ENCODE measurements around the gene FLCN.

The FLCN gene

DNA sequence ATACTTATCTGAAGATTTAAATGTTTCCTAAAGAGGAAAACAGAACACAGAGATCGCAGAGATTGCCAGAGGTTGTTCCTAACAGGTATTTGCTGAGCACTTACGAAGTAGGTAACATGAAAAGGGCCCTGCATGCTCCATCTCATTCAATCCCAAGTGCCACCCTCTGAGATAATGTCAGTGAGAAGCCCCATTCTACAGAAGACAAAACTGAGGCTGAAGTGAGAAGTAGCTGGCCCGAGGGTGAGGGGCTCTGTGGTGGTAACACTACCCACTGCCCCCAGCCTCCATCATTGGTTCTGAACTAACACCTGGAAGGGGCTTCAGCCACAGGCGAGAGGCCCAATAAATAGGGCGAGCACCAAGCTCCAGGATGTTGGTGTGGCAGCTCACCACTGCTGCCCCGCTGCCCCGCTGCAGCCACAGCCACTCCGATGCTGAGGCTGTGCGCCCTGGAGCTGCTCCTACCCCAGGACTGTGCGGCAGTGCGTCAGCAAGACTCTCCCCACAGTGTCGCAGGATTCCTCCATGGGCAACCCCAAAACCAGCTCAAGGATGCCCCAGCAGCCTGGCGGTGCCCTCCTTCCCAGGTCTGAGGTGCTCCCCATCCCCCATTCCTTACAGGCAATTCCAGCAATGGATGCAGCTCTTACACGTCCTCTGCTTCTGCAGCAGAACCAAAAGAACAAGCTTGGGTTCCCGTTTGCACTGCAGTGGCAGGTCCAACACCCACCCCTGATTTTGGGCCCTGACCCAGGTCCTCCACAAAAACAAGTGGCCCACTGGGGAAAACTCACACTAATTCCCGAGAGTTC lies 10.3 kb downstream of the FLCN start:
- TF ChIP-seq GATA3 (IDR thresholded peaks at IDR 0.05; ENCODE audit: low read depth, low read length) (no peak), GATA2 (IDR thresholded peaks at IDR 0.05; ENCODE audit: low read depth, low read length) (no peak)

DNA sequence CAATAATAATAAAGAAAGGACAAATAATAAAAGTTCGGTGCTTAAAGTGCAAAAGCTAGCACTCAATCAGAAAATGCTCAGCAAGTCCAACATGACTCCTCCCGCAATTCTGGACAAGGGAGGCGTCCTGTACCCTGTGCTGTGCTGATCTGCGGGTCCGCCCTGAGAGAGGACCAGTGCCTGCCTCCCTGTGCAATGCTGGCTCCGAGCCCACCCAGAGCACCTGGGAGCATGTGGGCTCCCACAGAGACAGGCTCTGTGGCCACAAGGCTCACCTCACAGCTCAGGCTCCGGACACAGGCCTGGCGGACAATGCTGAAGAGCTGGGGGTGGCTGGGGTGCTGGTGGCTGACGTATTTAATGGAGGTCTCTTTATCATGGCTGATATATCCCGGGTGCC lies 11.1 kb downstream of the FLCN start:
- TF ChIP-seq GATA2 (IDR thresholded peaks at IDR 0.05; ENCODE audit: low read depth, low read length): no peak
- no peak for TF ChIP-seq GATA3 (IDR thresholded peaks at IDR 0.05; ENCODE audit: low read depth, low read length)

DNA sequence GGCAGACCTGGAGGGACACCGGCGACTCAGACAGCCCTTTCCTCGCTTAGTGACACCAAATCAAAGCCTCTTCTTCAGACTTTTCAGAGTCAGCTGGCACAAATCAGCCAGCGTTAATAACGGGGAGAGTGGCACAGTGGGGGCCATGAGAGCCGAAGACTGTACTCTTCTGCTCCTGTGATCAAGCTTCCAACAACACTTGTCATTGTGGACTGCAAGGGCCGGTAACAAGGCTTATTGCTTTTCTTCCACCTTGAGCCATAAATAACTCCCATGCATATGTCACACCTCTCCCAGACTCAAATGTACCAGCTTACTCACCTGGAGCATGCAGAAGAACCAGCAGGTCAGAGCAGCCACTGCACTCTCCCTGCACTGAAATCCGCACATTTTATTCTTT lies 12.8 kb downstream of the FLCN start:
- no peak for TF ChIP-seq GATA3 (IDR thresholded peaks at IDR 0.05; ENCODE audit: low read depth, low read length)
- no peak for TF ChIP-seq GATA2 (IDR thresholded peaks at IDR 0.05; ENCODE audit: low read depth, low read length)

DNA sequence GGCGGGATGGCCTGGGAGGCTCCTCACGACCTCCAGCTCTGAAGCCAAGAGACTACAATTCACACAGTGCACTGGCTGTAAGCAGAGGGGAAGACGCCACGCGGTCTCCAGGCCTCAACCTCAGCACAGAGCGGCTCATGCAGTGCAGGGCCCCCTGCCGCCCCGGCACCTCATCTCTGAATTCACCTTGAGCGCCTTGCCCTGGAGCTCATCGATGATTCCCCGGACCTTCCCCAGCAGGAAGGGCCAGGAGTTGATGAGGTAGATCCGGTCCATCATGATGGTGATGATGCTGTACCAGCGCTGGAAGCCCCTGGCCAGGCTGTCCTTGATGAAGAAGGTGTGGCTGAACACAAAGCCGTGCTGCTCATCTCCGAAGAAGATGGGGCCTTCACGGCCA lies 13.2 kb downstream of the FLCN start:
- TF ChIP-seq GATA3 (IDR thresholded peaks at IDR 0.05; ENCODE audit: low read depth, low read length): no peak
- no peak for TF ChIP-seq GATA2 (IDR thresholded peaks at IDR 0.05; ENCODE audit: low read depth, low read length)

- TF ChIP-seq GATA3 (IDR thresholded peaks at IDR 0.05; ENCODE audit: low read depth, low read length) (no peak), GATA2 (IDR thresholded peaks at IDR 0.05; ENCODE audit: low read depth, low read length) (no peak)
Measured at GRCh38 chr17:17221329-17221728, 15.6 kb downstream of the FLCN start.

DNA sequence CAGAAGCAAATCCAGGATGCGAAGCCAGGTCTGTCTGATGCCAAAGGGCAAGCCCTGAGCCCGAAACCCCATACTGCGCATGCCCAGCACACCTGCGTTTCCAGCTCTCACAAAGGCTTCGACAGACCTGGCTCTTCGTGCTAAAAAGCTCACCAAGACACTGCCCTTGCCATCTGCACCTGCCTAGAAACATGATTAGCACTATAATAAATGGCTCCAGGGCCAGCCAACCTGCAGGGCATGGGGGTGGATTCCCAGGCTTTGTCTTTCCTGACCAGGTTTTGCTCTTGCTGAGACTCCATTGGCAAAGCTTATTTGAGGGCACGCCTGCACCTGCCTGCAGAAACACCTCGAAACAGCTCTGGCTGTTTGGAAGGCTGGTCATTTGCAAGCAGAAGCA lies 16.4 kb downstream of the FLCN start:
- TF ChIP-seq GATA2 (IDR thresholded peaks at IDR 0.05; ENCODE audit: low read depth, low read length) (no peak), GATA3 (IDR thresholded peaks at IDR 0.05; ENCODE audit: low read depth, low read length) (no peak)

GRCh38 chr17:17217995-17218394 lies 19.0 kb downstream of the FLCN start:
- TF ChIP-seq GATA3 (IDR thresholded peaks at IDR 0.05; ENCODE audit: low read depth, low read length) (no peak), GATA2 (IDR thresholded peaks at IDR 0.05; ENCODE audit: low read depth, low read length) (no peak)

DNA sequence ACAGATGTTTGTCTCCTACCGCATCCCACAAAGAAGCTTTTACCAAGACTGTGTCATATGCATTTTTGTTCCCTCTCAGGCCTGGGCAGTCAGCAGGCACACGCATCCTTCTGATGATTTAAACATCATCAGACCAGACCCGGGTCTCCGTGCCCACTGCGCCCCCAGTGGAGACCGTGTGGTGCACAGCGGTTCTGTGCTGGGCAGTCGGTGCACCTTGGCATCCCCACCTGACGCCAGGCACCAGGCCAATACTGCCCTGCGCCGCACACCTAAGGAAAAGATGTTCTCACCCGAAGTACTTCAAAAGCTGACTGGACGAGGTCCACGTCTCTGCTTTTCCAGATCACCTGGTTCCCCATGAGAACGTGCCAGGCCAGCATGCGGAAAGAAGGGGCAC lies 20.2 kb downstream of the FLCN start:
- TF ChIP-seq GATA3 (IDR thresholded peaks at IDR 0.05; ENCODE audit: low read depth, low read length): no peak
- no peak for TF ChIP-seq GATA2 (IDR thresholded peaks at IDR 0.05; ENCODE audit: low read depth, low read length)

GRCh38 chr17:17216236-17216635 lies 20.7 kb downstream of the FLCN start:
- TF ChIP-seq GATA2 (IDR thresholded peaks at IDR 0.05; ENCODE audit: low read depth, low read length): no peak
- no peak for TF ChIP-seq GATA3 (IDR thresholded peaks at IDR 0.05; ENCODE audit: low read depth, low read length)

DNA sequence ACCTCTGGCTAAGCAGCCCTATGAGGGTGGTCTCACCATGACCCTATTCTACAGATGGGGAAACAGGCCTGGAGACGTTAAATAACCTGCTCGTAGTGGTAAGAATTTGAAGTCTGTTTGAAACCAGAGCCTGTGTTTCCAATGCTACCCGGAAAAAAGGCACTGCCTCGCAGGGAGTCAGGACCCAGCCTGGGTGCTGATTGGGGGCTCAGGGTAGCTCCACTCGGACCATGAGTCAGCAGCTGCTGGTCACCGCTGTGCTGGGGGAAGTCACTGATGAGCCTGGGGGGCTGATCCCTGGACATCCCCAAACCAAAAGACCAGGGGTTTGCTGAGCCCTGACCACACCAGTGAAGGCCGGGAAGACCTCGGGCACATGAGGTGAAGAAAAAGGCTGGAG lies 21.4 kb downstream of the FLCN start:
- TF ChIP-seq GATA3 (IDR thresholded peaks at IDR 0.05; ENCODE audit: low read depth, low read length): no peak
- no peak for TF ChIP-seq GATA2 (IDR thresholded peaks at IDR 0.05; ENCODE audit: low read depth, low read length)

- TF ChIP-seq GATA2 (IDR thresholded peaks at IDR 0.05; ENCODE audit: low read depth, low read length) (no peak), GATA3 (IDR thresholded peaks at IDR 0.05; ENCODE audit: low read depth, low read length) (no peak)
Measured at GRCh38 chr17:17214646-17215436, 22.1 kb downstream of the FLCN start.

- TF ChIP-seq GATA2 (IDR thresholded peaks at IDR 0.05; ENCODE audit: low read depth, low read length) (no peak), GATA3 (IDR thresholded peaks at IDR 0.05; ENCODE audit: low read depth, low read length) (no peak)
Measured at GRCh38 chr17:17213775-17214174, 23.2 kb downstream of the FLCN start.

GRCh38 chr17:17207998-17208397 lies 29.0 kb downstream of the FLCN start:
- TF ChIP-seq GATA3 (IDR thresholded peaks at IDR 0.05; ENCODE audit: low read depth, low read length) (no peak), GATA2 (IDR thresholded peaks at IDR 0.05; ENCODE audit: low read depth, low read length) (no peak)

DNA sequence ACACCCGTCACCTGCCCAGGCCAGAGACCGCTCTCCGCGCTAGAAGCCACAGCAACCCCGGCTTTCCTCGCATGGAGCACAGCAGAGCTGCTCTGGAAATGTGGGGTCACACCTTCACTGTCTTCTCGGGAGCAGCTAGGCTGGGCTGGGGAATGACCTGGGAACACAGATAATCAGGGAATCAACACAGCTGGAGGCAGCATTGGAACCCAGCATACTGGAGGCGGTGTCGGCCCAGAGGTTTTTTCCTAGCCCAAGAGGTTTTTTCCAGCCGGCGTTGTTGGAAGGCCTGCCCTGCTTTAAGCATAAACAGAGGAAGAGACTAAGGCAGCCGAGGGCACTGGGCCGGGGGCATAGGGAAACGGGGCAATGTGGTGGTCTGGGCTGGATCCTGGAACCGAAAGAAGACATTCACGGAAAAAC lies 30.0 kb downstream of the FLCN start:
- TF ChIP-seq GATA2 (IDR thresholded peaks at IDR 0.05; ENCODE audit: low read depth, low read length) (no peak), GATA3 (IDR thresholded peaks at IDR 0.05; ENCODE audit: low read depth, low read length) (no peak)
